HG03575 (cell line): ENCODE results near the gene ZMIZ1.

Experiments used
- ATAC-seq: cut with Tn5 transposase; IDR thresholded peaks from one replicate; pipeline ENCODE4 v1.9.1; 2021; ENCODE audit not compliant: unreplicated experiment, insufficient number of reproducible peaks, low FRiP score; ENCODE audit errors: extremely low read depth

Gene ZMIZ1

DNA sequence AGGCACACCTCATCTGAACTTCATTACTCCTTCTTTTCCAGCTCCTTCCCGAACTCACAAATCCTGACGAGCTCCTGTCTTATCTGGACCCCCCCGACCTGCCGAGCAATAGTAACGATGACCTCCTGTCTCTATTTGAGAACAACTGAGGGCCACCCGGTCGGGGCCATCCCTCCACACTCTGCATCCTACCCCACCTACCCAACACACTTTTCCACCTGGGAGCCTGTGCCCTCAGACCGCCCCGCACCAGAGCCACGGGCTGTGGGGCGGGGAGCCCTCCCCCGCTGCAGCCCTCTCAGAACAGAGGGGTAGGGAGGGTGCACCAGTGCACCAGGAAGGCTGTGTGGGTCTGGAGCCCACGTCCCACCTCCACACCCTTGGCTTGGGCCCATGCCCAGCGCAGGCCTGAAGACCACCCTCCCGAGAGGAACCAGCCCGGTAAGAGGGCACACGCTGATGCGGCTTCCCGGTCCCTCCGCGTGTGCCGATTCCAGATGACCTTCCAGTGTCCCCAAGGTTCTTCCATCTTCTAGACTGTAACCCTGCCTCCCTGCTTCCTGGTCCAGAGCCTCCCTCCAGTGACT, 243.9 kb downstream of the ZMIZ1 start:
- ATAC-seq: no peak

DNA sequence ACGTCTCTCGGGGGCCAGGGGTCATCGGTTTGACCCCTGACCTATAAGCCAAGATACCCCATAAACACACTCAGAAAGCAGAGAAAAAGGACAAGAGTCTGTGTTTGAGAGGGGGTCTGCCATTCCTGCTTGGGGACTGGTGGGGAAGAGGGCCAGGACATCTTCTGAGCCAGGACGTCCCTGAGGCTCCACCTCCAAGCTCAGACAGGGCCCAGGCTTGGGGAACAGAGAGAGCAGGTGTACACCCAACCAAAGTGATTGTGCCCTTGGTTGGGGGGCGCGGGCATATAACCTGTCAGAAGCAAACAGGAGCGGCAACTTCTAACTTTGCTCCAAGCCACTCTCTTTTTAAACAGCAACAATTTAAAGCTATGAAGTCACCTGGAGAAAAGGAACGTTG, 244.6 kb downstream of the ZMIZ1 start:
- no peak for ATAC-seq

- ATAC-seq: no peak
Observed at GRCh38 chr10:79313911-79314439, 245.2 kb downstream of the ZMIZ1 start.

GRCh38 chr10:79314761-79315601, 246.2 kb downstream of the ZMIZ1 start:
- no peak for ATAC-seq

- no peak for ATAC-seq
Observed at GRCh38 chr10:79315602-79315920, 246.8 kb downstream of the ZMIZ1 start.

DNA sequence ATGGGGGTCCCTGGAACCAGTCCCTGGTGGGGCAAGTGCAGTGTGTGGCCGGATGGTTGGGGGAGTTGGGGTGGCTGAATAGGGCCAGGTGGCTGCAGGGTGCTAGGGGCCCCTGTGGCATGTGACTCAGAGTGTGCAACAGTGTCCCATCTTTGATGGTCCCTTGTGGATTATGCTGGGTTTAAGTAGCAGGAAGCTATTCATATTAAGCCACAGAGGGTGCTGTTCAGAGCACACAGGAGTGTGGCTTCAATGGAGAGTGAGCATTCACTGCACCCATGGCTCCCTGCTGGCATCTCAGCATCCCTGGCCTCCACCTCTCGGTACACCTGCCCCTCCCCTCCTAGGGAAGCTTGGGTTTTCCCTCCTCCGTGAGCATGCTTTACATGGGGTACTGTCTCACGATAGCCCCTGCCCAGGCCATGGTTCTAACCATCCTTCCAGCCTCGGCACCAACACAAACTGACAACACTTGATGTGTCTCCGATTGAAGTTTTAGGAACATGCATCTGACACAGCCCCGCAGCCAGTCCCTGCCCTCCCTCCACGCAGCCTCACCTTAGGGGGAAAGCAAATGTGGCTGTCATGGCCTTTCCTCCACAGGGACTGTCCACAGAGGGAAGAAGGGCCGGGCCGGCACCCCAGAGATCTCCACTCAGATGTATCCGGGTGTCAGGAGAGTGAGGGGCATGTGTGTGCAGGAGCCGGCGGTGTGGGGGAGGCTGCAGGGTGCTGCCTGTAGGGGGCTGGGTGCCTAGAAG, 248.1 kb downstream of the ZMIZ1 start:
- ATAC-seq: peak; percentile 42

DNA sequence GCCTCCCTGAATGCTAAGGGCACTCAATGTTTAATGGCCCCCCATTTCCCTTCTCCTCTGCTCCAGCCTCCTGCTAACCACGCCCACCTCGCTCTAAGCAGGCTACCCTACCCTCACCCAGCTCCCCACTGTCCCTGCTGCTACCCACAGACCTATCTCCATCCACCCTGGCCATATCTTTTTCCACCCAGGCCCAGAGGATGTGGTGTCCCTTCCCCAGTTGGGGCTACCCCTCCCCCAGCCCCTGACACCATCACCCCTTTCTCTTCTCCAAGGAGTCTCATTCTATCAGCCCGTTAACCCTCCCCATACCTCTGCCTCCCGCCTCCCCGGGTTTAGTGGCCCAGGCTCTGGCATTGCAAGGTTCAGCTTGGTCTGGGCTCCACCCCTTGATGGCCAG, 249.6 kb downstream of the ZMIZ1 start:
- no peak for ATAC-seq

- no peak for ATAC-seq
Observed at GRCh38 chr10:79319115-79319771, 250.5 kb downstream of the ZMIZ1 start.

- no peak for ATAC-seq
Observed at GRCh38 chr10:79320316-79320715, 251.6 kb downstream of the ZMIZ1 start.

- ATAC-seq: no peak
Observed at GRCh38 chr10:79320820-79321493, 252.2 kb downstream of the ZMIZ1 start.

DNA sequence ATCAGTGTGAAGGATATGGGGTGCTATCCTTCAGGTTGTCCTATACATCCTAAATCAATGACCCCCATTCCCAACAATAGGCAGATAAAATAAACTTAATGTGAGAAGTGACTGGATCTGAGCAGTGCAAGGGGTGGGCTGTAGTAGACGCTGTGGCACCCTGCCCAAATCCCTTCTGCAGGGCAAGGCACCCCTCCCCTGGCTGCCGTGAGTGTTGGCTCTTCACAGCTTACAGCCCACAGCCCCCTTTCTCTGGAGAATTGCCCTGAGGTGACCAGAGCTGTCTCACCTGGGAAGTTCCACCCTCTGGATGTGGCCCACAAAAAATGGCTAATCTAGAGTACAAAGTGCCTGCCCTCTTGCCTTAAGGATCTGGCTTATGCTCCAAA, 252.7 kb downstream of the ZMIZ1 start:
- no peak for ATAC-seq

- no peak for ATAC-seq
Observed at GRCh38 chr10:79321951-79322350, 253.2 kb downstream of the ZMIZ1 start.

DNA sequence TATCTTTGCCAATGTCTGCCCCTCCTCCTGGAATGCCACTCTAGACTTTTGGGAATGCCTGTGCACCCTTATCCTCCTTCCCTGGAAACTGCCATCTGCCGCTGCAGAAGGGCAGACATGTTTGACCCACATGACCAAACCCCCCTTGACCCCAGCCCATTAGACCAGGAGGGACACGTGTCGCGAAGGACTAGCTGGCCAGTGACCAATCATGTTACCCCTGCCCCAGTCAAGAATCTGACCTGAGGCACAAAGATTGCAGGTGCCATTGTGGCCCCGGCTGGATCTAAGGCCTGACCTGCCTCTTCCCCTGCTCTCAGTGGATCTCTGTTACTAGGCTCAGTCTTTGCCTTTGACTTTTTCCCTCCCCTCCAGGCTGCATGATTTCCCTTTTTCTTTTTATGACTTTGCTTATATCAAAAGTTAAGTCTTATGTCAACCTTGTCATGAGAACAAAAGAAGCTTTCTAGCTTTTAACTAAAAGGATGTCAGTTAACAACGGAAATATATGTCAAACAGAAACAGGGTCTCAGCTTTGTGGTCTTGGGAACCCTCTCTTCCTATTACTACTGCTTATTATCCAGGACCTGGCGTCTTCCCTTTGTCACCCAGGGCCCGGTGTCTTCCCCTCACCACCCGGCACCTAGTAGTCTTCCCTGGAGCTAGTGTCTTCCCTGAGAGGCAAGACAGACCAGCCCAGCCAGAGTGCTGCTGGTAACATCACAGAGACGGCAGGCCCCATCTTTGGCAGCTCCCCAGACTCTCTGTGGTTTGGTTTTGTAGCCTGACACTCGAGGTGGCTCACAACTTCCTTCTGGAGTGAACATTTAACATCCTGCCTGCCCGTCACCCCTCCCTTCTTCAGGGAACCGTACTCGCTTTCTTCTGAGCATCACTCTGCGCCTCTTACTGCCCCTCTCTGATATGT, 254.1 kb downstream of the ZMIZ1 start:
- ATAC-seq: no peak

DNA sequence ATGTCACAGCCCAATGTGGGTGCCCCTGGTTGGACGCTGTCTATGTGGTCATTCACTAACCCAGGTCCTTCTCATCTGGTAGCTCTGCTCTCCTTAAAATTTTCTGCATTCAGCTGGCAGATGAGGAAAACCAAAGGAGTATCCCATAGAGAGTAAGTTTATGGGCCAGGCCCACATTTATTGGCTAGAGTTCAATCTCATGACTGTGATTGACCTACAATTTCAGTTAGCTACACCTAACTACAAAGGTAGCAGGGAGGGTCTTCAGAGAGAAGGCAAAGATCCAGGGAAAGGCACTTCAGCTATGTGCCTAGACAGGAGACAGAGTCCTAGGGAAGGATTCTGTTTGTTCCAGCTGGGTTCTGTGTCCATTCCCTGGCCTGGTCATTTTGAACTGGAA, 254.8 kb downstream of the ZMIZ1 start:
- no peak for ATAC-seq

DNA sequence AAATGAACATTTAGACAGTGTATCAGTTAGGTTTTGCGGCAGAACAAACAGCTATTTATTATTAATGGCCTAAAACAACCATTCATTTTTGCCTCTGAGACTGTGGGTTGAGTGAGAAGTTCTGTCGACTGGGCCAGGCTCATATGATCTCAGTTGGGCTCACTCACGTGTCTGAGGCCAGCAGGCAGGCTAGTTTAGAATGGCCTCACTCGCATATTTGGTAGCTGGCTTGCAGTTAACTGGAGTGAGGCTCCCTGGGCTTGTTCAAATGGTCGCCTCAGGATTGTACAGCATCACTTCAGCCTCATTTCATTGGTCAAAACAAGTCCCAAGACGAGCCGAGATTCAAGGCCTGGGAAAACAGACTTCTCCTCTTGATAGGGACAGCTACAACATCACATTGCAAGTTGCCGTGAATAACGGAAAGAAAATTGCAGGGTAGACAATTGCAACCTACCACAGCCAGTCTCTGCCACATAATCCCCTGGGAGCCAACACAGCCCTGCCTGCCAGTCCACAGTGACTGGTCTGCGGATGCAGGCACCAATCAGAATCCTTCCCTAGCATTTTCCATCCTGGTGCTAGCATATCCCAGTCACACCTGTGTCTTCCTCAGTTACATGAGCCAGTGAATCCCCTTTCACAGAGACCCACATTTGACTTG, 255.4 kb downstream of the ZMIZ1 start:
- no peak for ATAC-seq

- ATAC-seq: no peak
Observed at GRCh38 chr10:79326361-79327089, 257.8 kb downstream of the ZMIZ1 start.

- ATAC-seq: no peak
Observed at GRCh38 chr10:79327090-79327457, 258.3 kb downstream of the ZMIZ1 start.
